ENCODE measurements around the gene DLEC1. TPM values are rescaled to one million over a fixed set of nuclear protein-coding genes. Genes with fewer than 3 reads are reported as not detected.

Gene DLEC1
- total and polyA plus RNA-seq, 9 of the 15 experiments (the other 6 are each of a cell fraction or from before 2014, with no cell fraction given) = 0.07 to 0.08 TPM; not detected in 7

GRCh38 chr3:38019658-38020341 lies 19.2 kb upstream of the DLEC1 start (continued):
- TF ChIP-seq E2F4 (CRISPR knock-in tag; IDR thresholded peaks at IDR 0.05; ENCODE audit: low read depth) (no peak), PPARD (CRISPR knock-in tag; IDR thresholded peaks at IDR 0.05) (no peak), GABPB2 (CRISPR knock-in tag; conservative IDR thresholded peaks at IDR 0.05) (no peak), ZFP91 (CRISPR knock-in tag; IDR thresholded peaks at IDR 0.05) (peak; percentile 21; the same call in 1 of the 2 replicates), IFI16 (CRISPR knock-in tag; IDR thresholded peaks at IDR 0.05) (no peak), POLR2G (IDR thresholded peaks at IDR 0.05; ENCODE audit: low read depth, low read length) (0 out of 2 replicates have a peak, but pooled peaks have one; percentile 35), ETS1 (conservative IDR thresholded peaks at IDR 0.05; ENCODE audit: control insufficient read depth, low read depth, low read length) (0 out of 2 replicates have a peak, but pooled peaks have one; percentile 36), KLF1 (tag; IDR thresholded peaks at IDR 0.05) (no peak), CBX5 (IDR thresholded peaks at IDR 0.05; ENCODE audit: borderline replicate concordance, low read depth) (no peak), ZNF239 (CRISPR knock-in tag; IDR thresholded peaks at IDR 0.05) (no peak), OTX1 (CRISPR knock-in tag; IDR thresholded peaks at IDR 0.05) (no peak), POLR3G (IDR thresholded peaks at IDR 0.05; ENCODE audit: extremely low read depth, insufficient read length, insufficient replicate concordance) (no peak), EWSR1 (IDR thresholded peaks at IDR 0.05; ENCODE audit: borderline replicate concordance, low read depth, partially characterized antibody) (no peak), BRF1 (IDR thresholded peaks at IDR 0.05; ENCODE audit: borderline replicate concordance, extremely low read depth, insufficient read length) (no peak), HDAC3 (IDR thresholded peaks at IDR 0.05; ENCODE audit: borderline replicate concordance, partially characterized antibody) (no peak), NCOR1 (IDR thresholded peaks at IDR 0.05) (no peak), ZBTB12 (CRISPR knock-in tag; IDR thresholded peaks at IDR 0.05) (no peak), L3MBTL2 (IDR thresholded peaks at IDR 0.05) (no peak), CREM (IDR thresholded peaks at IDR 0.05; ENCODE audit: low read depth) (no peak), KLF16 (IDR thresholded peaks at IDR 0.05) (no peak), ZNF551 (CRISPR knock-in tag; IDR thresholded peaks at IDR 0.05) (no peak), ELF2 (CRISPR knock-in tag; IDR thresholded peaks at IDR 0.05) (peak; percentile 42; the same call in 1 of the 2 replicates), HDAC6 (IDR thresholded peaks at IDR 0.05; ENCODE audit: low read depth, low read length) (no peak)
